Stimulated activated naive CD4-positive, alpha-beta T cell (primary cell): Measurements from ENCODE around the gene HDDC2.

ENCODE experiments used
- DNase-seq, 6 experiments: peaks; one replicate each; lab custom pipeline; 2025; lab: John Stamatoyannopoulos, UW

Gene HDDC2

GRCh38 chr6:125269328-125269985 is 32.3 kb downstream of the HDDC2 start:
- no peak for DNase-seq

- no peak for DNase-seq
These were observed 33.0 kb downstream of the HDDC2 start for GRCh38 chr6:125268765-125269164.

- no peak for DNase-seq
These were observed 33.8 kb downstream of the HDDC2 start for GRCh38 chr6:125267806-125268523.

GRCh38 chr6:125264476-125264875 is 37.3 kb downstream of the HDDC2 start:
- DNase-seq, result no peak

GRCh38 chr6:125262016-125263013 is 39.5 kb downstream of the HDDC2 start:
- no peak for DNase-seq

- no peak for DNase-seq
These were observed 42.4 kb downstream of the HDDC2 start for GRCh38 chr6:125259354-125259736.

GRCh38 chr6:125258651-125259353 is 43.0 kb downstream of the HDDC2 start:
- DNase-seq, result no peak

GRCh38 chr6:125257351-125257750 is 44.4 kb downstream of the HDDC2 start:
- DNase-seq, result no peak

- DNase-seq, result no peak
These were observed 46.6 kb downstream of the HDDC2 start for GRCh38 chr6:125255201-125255600.

- no peak for DNase-seq
These were observed 47.4 kb downstream of the HDDC2 start for GRCh38 chr6:125254321-125254720.

- DNase-seq, result no peak
These were observed 47.9 kb downstream of the HDDC2 start for GRCh38 chr6:125253881-125254280.

GRCh38 chr6:125252891-125253290 is 48.9 kb downstream of the HDDC2 start:
- DNase-seq, result no peak

- no peak for DNase-seq
These were observed 50.1 kb downstream of the HDDC2 start for GRCh38 chr6:125251516-125252220.

- no peak for DNase-seq
These were observed 51.3 kb downstream of the HDDC2 start for GRCh38 chr6:125250511-125250910.

- DNase-seq, result no peak
These were observed 53.6 kb downstream of the HDDC2 start for GRCh38 chr6:125248136-125248535.

- no peak for DNase-seq
These were observed 55.2 kb downstream of the HDDC2 start for GRCh38 chr6:125246566-125246965.

GRCh38 chr6:125245523-125246264 is 56.1 kb downstream of the HDDC2 start:
- DNase-seq, result no peak

GRCh38 chr6:125245109-125245508 is 56.7 kb downstream of the HDDC2 start:
- no peak for DNase-seq

- DNase-seq, result no peak
These were observed 64.0 kb downstream of the HDDC2 start for GRCh38 chr6:125237764-125238163.

GRCh38 chr6:125236536-125237327 is 65.0 kb downstream of the HDDC2 start:
- DNase-seq, result no peak
